GM18511 (cell line): ENCODE measurements around the gene CTRL.
"Not testable (repeated sequence)": the region's sequence is repeated elsewhere in the genome, so short reads cannot be mapped to it uniquely, and the experiment has no call there.

ENCODE experiments used
- ATAC-seq: cut with Tn5 transposase; IDR thresholded peaks from one replicate; pipeline ENCODE4 v1.9.1; 2021; ENCODE audit warnings: mild to moderate bottlenecking, moderate library complexity; ENCODE audit not compliant: unreplicated experiment

The CTRL gene

DNA sequence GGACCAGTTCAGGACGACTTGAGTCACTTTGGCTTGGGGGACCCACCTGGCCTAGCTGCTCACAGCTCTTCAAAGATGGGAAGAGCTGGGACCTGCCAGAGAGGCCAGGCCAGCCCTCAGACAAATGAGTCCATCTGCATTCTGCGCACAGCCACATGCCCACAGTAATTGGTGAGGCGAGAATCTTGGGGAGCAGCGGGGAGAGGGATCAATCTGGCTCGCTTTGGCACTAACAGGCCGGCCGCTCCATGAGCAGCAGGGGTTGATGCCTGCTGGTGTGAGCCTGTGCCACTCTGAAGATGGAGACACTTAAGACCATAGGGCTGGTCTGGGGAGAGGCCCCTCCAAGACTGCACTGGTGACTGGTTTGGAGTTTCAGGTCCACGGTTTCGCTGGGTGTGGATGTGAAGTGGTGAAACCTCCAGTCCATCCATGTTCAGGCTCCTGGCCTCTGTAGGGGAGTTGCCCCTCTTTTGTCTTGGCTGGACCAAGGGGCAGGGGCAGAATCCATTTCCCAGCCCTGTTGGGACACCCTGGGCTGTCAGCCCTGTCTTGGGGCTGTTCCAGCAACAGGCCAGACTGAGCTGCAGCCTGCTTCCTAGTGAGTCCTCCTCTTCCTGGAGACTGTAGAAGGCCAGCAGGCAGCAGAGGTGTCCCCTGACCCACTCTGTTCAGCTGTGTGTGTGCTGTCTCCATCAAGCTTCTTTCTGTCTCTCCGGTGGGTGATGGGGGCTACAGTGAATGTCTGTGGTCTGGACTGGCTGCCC lies 7.3 kb downstream of the CTRL start:
- ATAC-seq = no peak

DNA sequence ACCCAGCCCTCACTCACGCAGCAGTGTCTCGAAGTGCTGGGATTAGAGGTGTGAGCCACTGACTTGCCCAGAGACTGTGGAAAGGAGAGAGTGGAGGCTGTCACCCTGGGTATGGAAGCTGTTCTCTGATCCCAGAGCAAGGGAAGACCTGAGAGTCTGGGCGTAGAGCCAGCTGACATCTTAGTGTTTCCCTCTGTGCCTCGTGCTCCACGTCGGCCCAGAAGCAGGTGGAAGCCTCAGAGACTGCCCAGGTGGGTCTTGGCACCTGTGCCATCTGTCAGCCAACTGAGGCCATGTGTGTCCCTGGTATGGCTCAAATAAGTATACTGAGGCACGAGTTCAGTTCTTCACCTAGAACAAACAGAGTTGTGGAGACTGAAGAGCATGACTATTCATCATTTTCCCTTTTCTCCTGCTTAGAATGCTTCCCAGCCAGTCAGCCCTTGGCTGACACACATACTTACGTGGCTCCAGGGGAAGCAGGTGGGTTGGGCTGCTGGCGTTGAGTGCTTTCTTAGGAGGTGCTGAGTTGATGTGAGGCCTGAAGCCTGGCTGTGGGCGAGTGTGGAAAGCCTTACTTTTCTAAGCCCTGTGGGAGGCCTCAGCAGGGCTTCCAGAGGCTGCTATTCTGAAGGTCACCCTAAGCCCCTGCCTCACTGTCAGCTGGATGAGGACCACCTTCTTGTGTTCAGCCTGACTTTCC lies 8.1 kb downstream of the CTRL start:
- ATAC-seq = no peak

DNA sequence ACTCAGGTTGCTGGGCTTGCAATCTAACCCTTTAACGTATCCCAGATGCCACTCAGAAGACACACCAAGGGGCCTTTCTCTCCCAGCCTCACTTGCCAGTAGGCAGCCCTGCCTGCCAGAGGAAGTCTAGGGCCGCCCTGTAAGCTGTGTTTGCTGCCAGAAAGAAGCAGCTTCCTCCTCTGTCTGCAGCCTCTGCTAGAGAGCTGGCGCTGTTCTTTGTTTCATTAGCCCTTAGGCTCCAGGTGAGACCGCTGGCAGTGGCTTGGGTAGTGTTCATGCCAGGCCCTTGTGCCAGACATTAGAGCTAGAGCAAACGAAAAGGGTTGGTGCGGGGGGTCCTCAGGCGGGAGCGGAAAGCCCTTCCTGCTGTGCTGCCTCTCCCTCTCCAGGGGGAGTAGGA lies 8.9 kb downstream of the CTRL start:
- no peak for ATAC-seq

DNA sequence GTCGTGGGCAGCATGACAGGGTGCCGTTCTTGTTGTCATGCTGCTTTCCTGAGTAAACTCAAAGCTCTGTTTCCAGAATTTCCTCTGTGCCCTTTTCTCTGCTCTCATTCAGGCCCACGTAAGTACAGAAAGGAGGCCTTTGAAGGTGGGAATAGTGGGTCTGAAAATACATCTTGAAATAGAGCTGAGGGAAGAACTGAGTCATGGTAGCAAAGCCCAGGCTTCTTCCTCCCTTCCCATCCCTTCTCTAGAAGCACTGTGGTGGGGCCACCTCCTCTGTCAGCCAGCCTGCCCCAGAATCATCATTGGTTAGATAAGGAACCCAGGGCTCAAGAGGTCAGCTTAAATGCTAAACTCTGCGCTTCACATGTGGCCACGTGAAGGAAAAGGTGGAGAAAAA lies 9.4 kb downstream of the CTRL start:
- ATAC-seq = no peak

DNA sequence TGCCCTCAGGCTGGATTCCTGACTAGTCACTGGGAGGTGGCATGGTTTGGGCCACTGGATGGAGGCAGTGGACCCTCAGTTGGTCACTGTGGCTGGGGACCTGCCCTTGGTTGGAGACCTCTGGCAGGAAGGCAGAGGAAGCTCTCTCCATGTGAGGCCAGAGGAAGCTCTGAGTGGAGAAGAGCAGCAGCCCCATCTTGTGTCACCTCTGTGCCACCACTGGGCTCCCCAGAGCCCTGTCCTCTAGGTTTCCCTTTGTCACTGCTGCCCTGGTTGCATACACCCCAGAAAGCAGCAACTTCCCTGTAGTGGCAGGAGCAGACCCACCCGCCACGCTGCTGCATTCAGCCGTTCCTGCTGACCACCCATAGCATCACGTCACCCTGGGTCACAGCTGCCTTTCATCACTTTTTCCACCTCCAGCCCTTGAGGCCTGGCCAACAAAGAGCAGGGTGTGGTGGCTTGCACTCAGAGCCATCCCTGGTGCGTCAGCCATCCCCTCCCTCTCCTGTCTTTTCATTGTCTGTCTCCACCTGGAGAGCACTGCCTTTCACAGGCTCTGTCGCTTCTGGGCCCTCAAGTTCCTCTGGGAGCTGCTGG lies 11.9 kb downstream of the CTRL start:
- ATAC-seq = no peak

DNA sequence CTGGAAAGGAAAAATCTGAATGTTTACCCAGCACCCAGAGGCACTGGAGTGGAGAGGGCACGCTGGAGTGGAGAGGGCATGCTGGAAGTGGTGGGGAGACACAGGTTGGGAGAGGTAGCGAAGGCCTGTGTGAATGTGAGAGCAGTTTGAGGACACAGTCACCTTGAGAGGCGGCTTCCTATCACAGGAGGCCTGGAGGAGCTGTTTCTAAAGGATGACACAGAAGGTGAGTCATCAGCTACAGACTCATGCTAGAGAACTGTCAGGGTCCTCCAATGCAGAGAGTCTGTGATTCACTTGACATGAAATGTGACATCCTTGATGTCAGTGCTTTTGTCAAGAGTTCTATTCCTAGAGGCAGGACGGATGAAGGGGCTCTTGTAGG lies 13.8 kb downstream of the CTRL start:
- no peak for ATAC-seq

DNA sequence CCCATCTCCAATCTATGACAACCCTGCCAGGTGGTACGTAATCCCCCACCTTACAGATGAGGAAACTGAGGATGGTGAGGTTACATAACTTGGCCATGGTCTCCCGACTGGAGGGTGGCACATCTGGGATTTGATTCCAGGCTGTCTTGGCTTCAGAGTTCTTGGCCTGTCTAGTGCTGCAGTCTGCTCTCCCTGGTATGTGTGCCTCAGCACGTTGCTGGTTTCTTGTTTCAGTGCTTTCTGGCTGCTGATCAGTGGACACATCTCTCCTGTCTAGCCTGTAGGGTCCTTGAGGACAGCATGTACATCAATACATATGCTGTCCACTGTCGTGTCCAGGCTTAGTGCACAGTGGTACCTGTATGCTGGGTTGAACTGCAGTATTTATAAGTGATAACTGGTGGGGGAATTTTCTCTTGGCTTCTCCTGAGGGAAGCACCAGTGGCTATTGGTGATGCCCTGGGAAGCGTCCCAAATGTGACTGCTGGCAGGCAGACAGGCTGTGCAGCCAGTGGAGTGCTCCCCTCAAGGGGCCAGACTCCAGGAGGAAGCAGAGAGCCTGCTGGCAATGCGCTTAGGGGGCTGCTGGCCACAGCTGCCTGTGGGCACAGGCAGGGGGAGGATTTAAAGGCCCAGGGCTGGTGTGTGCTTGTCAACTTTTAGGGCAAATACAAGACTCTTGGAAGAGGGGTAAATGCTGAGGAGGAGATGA lies 14.4 kb downstream of the CTRL start:
- ATAC-seq = no peak

DNA sequence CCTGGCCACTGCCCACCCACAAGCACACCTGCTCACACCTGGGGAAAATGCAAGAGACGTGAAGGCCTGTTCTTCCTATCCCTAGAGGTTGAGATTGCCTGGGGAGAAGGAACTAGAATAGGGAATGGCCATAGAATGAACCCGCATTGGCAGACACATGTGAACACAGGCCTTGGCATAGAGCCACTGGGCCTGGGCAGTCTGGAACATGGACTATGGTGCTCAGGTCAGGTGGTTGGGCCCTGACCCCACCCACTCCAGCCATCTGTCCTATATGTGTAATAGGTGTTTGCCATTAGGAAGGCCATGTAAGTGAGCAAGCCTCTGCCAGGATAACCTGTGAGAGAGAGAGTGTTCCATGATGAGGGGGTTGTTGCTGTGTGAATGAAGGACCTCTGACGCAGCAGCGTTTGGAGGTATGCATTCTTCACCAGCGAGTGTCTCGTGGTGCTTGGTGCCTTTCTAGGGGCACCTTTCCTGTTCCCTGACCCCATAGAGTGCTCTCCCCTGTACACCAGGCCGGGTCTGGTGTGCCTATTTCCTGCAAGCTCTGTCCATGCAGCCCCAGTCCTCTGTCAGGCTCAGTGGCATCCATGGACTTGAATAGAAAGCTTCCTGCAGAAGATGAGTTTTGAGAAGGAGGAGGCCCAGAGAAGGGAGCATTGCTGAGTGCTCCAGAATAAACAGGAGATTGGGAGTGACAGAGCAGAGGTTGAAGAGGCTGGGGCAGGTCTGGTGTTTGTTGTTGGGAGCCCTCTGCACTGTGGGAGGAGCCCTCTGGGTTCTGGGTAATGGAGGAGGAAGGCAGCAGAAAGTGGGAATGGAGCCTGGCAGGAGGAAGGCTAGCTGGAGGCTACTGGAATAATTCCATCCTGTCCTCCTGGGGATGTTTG lies 15.6 kb downstream of the CTRL start:
- no peak for ATAC-seq

DNA sequence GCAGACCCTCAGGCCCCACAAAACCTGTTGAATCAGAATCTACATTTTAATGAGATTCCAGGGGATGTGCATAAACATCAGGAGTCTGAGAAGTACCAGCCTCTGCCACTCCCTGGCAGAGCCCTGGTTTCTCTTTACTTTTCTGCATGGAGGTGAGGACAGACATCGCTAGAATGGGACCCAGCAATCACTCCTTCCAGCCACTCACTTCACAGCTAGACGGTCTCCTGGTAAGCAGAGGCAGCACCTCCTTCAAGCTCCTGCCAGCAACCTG lies 16.2 kb downstream of the CTRL start:
- ATAC-seq = not testable (repeated sequence)

DNA sequence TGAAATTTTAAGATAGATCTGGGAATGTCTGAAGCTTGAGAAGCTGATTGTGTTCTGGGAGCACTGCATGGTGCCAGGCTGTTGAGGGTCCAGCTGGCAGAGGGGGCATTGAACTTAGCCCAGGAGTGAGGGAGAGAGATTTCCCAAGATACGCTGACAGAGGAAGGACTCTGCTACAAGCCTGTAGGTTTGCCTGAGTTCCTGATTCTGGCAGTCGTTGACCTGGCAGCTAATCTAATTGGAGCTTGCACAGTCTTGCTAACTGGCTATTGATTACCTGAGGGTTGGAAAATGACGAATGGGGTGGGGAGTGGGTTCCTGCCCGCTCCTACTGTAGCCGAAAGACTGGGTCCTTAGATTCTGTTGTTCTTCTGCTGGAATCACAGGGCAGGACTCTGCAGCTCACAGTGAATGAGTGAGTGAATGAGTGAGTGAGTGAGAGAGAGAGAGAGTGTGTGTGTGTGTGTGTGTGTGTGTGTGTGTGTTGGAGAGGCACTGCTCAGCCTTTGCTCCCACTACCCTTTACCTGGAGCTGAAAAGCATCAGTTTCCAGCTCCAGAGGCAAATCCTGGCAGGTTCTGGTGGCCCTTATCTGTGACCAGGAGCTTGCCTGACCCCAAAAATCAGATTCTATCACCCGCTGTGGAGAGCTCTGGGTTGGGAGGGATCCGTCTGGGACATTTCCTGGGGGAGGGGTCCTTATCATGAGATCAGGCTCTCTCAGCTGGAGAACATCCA lies 16.7 kb downstream of the CTRL start:
- ATAC-seq = no peak

DNA sequence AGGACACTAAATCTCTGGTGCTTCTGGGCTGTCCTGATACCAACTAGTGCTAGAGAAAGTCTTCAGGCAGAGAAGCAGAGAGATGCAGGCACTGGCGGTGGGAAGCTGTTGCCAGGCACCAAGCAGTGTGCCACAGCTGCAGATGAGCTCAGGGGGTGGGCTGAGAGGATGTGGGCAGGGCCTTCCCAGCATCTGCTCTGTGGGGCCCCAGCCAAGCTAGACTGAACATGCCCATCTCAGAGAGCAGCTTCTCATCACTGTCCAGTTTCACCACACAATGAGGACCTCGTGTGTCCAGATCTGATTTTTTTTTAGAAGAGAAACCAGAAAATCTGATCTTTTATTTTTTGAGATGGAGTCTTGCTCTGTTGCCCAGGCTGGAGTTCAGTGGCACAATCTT lies 21.5 kb downstream of the CTRL start:
- ATAC-seq = no peak

DNA sequence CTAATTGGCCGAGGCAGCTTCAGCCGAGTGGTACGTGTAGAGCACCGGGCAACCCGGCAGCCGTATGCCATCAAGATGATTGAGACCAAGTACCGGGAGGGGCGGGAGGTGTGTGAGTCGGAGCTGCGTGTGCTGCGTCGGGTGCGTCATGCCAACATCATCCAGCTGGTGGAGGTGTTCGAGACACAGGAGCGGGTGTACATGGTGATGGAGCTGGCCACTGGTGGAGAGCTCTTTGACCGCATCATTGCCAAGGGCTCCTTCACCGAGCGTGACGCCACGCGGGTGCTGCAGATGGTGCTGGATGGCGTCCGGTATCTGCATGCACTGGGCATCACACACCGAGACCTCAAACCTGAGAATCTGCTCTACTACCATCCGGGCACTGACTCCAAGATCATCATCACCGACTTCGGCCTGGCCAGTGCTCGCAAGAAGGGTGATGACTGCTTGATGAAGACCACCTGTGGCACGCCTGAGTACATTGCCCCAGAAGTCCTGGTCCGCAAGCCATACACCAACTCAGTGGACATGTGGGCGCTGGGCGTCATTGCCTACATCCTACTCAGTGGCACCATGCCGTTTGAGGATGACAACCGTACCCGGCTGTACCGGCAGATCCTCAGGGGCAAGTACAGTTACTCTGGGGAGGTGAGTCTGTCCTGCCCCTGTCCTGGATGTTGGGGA lies 22.5 kb downstream of the CTRL start:
- no peak for ATAC-seq

DNA sequence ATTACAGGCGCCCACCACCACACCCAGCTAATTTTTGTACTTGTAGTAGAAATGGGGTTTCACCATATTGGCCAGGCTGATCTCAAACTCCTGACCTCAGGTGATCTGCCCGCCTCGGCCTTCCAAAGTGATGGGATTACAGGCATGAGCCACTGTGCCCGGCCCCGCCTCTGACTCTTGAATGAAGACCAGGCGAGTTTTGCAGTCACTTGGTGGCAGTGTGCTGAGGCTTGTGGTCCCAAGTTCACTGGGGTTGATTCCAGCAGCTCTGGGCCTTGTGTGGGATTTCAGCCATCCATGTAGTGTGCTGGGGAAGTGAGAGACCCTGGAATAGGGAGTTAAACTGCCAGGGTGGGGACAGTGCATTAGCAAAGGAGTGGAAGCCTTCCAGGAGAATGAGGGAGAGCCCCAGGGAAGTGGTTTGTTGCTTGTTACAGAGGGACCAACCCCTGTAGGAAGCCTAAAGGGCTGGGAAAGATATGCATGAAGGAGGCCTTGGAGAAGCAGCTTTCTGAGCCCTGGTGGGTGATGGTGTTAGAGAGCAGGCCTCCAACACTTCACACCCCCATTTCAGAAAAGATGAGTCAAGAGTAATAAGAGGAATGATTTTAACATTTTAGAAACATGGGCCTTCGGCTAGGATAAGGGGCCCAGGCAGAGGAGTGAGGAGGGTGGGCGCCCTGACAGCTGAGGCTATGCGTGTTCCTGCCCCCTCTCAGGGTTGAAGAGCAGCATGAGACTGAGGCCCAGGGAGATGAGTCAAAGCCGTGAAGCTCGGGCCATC lies 24.1 kb downstream of the CTRL start:
- no peak for ATAC-seq

DNA sequence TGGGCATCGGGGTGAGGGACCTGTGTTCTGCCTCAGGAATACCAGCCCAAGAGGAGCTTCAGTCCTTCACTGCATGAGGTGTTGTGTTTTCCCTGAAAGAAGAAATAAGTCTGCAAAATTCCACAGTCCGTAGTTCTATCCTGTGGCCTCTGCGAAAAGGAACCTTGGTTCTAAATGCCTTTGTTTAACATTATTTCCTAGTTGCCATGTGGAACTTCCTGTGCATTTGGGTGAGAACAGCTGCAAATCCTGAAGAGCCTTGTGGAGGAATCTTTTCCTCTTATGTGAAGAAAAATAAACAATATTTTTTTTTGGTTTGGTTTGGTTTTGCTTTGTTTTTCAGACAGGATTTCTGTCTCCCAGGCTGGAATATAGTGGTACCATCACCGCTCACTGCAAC lies 28.8 kb downstream of the CTRL start:
- ATAC-seq = no peak

DNA sequence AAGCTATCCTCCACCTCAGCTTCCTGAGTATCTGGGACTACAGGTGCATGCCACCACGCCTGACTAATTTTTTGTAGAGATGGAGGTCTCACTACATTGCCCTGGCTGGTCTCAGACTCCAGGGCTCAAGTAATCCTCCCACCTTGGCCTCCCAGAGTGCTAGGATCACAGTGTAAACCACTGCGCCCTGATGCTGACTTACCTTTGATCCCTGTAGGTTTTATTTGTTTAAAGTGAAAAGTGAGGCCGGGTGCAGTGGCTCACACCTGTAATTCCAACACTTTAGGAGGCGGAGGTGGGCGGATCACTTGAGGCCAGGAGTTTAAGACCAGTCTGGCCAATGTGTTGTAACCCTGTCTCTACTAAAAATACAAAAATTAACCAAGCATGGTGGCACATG lies 29.9 kb downstream of the CTRL start:
- no peak for ATAC-seq

DNA sequence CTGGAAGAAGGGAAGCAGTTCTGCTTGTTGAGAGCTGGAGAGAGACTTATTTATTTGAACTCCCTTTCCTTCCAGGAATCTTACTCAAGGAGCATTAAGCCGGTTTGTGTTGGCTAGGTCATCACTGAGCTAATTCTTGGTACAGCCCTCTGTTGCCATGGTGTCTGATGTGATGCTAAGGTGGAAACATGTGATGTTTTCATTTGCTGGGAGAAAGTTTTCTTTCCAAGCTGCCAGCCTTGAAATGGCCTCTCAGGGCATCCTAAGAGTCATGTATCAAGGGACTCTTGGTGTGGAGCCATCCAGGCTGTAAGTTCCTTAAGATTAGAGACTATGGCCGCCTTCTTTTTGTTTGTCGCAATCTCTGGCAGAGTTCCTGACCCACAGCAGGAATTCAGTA lies 34.4 kb downstream of the CTRL start:
- no peak for ATAC-seq

DNA sequence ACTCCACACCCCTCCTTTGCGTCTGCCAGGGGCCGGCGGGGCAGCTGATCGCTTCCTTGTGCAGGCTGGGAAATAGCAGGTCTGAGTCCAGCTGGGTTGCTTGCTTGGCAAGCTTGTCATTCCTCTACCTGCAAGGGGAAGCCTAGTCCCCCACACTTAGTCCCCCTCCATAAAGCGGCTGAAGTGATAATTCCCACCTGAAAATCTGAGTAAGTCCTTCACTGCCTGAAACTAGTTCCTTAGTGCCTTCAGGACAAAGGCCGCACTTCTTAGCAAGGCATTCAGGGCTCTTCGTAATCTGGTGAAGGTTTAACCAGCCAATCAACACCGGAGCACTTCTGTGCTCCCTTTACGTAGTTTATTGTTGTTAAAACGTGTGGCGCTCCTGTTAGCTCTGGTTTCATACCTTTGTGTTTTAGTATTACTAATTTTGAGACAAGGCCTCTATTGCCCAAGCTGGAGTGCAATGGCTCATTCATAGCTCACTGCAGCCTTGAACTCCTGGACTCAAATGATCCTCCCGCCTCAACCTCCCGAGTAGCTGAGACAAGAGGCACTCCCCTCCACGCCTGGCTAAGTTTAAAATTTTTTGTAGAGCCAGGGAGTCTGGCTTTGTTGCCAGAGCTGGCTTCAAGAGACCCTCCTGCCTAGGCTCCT lies 37.8 kb downstream of the CTRL start:
- ATAC-seq = no peak
